ENCODE results near the gene ATP11A. TPM values are rescaled to one million over a fixed set of nuclear protein-coding genes. Genes with fewer than 3 reads are reported as not detected.
"Not testable (repeated sequence)": the region's sequence is repeated elsewhere in the genome, so short reads cannot be mapped to it uniquely, and the experiment has no call there.

The ATP11A gene
- total RNA-seq, 2 donors from 2014 or later: 33.8 to 41.0 TPM

DNA sequence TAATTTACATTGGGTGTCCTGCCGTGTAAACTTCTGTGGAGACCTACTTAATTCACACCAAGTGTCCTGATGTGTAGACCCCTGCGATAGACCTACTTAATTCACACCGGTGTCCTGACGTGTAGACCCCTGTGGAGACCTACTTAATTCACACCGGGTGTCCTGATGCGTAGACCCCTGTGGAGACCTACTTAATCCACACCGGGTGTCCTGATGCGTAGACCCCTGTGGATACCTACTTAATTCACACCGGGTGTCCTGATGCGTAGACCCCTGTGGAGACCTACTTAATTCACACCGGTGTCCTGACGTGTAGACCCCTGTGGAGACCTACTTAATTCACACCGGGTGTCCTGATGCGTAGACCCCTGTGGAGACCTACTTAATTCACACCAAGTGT lies 97.0 kb downstream of the ATP11A start:
- not testable (repeated sequence) for H3K4me3 Mint-ChIP-seq; ATAC-seq (replicated peaks in 1 of 2); DNase-seq; H3K36me3 Mint-ChIP-seq (ENCODE audit: insufficient read depth in 2 of 2); H3K27ac Mint-ChIP-seq; H3K27me3 Mint-ChIP-seq (ENCODE audit: low read depth); H3K9me3 Mint-ChIP-seq
- H3K4me1 Mint-ChIP-seq (ENCODE audit: low read depth): peaks cover 12% of the 10 kb centered on the region

DNA sequence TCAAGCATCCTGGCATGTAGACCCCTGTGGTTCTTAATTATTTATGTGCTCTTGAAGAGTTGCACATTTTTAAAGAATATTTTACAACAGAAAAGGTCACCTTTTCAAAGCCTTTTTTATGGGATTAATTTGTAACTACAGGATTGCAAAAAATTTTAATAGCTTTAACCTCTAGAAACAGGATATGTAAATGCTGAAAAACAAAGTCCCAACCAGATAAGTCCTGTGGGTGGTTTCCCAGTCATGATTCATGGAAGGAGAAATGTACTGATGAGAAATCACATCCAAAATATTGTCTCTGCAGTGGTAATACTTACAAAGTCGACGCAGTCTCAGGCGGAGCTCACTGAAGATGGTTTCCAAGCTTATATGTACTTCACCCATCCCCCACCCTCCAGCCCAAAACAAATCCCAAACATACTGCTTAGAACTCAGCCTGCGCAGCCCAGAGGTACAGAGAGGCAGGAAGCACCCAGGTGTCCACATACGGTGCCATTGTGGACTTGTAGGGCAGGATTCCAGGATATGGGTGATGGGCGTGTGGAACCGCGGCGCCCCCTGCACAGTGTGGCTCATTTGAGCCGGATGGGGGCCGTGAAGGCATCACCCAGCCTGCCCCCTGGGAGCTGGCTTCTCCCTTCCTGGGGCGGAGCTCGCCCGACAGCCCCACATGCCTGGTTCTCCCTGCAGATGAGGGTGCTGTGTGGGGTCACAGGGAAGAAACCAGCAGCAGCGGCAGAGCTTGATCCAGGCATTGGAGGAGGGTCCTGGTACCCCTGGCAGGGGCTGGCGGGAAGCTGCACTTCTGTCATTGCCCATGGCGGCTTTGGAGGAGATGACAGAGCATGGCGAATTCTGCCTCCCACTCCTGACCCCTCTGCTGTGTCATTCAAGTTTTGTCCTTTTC lies 101.2 kb downstream of the ATP11A start:
- no peak overlapping the region for H3K4me3 Mint-ChIP-seq
- peaks cover under 1 to 7% of the 10 kb centered on the region in 2 donors for H3K36me3 Mint-ChIP-seq (ENCODE audit: insufficient read depth in 2 of 2)
- H3K27ac Mint-ChIP-seq: no peak overlapping the region
- peaks cover 16% of the 10 kb centered on the region for H3K4me1 Mint-ChIP-seq (ENCODE audit: low read depth)
- DNase-seq (no peak), ATAC-seq (replicated peaks in 1 of 2) (no peak)
- H3K9me3 Mint-ChIP-seq: no peaks in the 10 kb centered on the region
- no peaks in the 10 kb centered on the region for H3K27me3 Mint-ChIP-seq (ENCODE audit: low read depth)

DNA sequence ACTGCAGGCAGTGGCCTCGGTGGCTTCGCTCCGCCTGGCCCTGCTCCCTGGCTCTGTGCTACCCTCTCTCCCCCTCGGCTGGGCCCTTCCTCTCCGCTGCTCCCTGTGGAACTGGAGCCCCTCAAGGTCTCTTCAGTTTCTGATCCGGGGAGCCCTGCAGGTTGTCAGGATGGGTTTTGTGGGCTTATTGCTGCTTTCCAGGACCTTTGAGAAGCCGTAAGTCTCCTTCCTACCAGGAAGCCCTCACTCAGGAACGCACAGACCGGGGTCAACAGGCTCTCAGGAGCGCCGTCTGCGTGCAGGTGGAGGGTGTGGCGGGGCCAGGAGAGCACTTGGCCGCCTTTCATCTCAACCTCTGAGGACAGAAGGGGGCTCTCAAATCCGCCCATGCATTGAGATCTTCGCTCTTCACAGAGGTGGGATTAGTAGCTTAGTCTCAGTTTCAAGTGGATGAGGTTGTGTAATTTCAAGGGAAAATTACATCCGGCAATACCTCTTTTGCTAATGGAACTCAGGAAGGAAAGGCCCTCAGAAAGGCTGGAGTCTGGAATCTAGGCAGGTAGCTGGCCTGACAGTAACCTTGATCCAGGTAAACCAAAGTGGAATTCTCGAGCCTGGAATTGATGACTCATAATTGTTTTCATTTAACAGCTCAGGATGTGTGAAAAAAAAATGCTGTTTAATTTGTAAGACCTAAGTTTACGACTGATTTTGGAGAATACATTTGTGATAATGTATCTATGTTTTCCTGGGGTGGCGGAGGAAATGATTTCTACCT lies 102.0 kb downstream of the ATP11A start:
- no peak for ATAC-seq (replicated peaks in 1 of 2)
- Mint-ChIP-seq H3K4me3 (no peak overlapping the region), H3K27me3 (ENCODE audit: low read depth) (no peaks in the 10 kb centered on the region), H3K9me3 (no peaks in the 10 kb centered on the region), H3K27ac (no peak overlapping the region), H3K4me1 (ENCODE audit: low read depth) (peaks cover 16% of the 10 kb centered on the region), H3K36me3 (ENCODE audit: insufficient read depth in 2 of 2) (peaks cover 6 to 7% of the 10 kb centered on the region in 2 donors)
- no peak for DNase-seq

DNA sequence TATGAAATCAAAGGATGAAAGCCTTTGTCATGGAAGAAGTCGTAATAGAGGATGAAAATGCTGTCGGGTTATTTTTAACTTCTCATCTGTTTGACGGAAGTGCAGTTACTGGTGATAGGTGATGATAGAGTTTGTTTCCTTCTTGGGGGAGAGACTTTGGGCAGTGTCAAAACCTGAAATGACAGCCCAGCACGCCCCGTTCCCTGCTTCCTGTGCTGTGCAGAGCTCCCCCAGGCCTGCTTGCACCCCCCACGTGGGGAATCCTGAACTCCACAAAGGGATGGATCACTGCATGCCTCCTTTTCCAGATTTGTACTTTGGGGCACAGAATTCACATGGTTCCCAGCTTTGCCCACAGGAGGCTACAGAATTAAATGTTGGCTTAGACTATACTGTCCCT lies 102.7 kb downstream of the ATP11A start:
- DNase-seq: no peak
- Mint-ChIP-seq H3K27ac (no peak overlapping the region), H3K36me3 (ENCODE audit: insufficient read depth in 2 of 2) (peaks cover 7 to 8% of the 10 kb centered on the region in 2 donors), H3K9me3 (no peaks in the 10 kb centered on the region), H3K4me3 (no peak overlapping the region), H3K4me1 (ENCODE audit: low read depth) (peaks cover 16% of the 10 kb centered on the region), H3K27me3 (ENCODE audit: low read depth) (no peaks in the 10 kb centered on the region)
- no peak for ATAC-seq (replicated peaks in 1 of 2)

DNA sequence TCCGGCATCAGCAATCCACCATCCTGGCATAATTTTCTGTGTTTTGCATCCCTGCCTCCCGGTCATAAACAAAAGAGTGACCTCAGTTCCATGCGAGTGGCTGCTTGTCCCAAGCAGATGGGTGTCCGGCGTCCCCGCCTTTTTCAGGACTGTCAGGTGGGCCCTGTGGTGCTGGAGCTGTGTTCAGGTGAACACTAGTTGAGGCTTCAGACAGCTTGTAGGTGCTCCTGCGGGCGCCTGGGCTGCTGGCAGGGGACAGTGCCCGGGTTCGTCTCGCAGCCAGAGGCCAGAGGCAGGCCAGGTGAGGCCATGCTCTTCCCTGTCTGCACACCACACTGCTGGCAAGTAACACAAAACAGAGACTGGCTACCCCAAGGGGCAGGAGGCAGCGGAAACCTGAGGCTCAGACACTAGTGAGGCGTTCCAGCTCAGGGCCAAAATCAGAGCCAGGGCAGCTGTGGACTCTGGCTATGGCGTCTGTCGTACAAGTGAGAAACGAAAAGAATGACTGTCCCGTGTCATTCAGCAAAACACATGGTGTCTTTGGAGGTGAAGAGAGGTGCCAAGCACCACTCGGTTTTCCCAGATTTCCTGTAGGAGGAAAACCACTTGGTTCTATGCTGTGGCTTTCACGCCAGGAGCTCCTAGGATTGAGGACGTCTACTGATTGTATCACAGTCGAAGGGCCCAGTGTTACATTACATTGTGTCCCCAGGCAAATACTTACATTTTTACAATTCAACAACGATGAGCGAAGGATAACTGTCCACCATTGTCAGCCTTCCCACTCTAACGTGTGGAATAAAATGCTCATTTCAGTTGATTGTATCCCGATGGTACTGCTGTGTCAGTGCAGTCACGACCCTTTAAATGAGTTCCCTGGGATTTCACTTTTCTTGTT lies 104.0 kb downstream of the ATP11A start:
- DNase-seq: no peak
- peaks cover 16% of the 10 kb centered on the region for H3K4me1 Mint-ChIP-seq (ENCODE audit: low read depth)
- no peak overlapping the region for H3K4me3 Mint-ChIP-seq
- no peak overlapping the region for H3K27ac Mint-ChIP-seq
- no peaks in the 10 kb centered on the region for H3K27me3 Mint-ChIP-seq (ENCODE audit: low read depth)
- ATAC-seq (replicated peaks in 1 of 2): no peak
- peaks cover 6 to 11% of the 10 kb centered on the region in 2 donors for H3K36me3 Mint-ChIP-seq (ENCODE audit: insufficient read depth in 2 of 2)
- peaks cover under 1 to 1% of the 10 kb centered on the region in 2 donors for H3K9me3 Mint-ChIP-seq

DNA sequence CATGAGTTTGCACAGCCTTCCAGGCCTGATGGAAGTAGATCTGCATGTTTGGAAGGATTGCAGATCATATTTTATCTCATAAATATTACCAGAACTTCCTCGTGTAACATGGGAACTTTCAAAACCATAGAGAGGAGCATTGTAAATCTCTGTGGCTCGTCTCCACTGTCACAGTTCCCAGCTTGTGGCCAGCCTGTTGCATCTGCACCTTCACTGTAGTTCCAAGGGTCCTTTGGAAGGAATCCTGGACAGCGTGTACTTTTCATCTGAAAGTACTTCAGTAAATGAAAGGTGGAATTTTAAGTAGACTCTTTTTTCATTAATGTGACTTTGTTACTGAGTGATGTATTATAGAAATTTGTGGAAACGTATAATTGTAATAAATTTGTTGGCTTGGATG lies 105.4 kb downstream of the ATP11A start:
- Mint-ChIP-seq H3K27ac (no peak overlapping the region), H3K27me3 (ENCODE audit: low read depth) (no peaks in the 10 kb centered on the region), H3K36me3 (ENCODE audit: insufficient read depth in 2 of 2) (peaks cover 5 to 11% of the 10 kb centered on the region in 2 donors), H3K4me3 (no peak overlapping the region), H3K4me1 (ENCODE audit: low read depth) (peaks cover 16% of the 10 kb centered on the region), H3K9me3 (peaks cover 1 to 5% of the 10 kb centered on the region in 2 donors)
- DNase-seq: no peak
- ATAC-seq (replicated peaks in 1 of 2): no peak

DNA sequence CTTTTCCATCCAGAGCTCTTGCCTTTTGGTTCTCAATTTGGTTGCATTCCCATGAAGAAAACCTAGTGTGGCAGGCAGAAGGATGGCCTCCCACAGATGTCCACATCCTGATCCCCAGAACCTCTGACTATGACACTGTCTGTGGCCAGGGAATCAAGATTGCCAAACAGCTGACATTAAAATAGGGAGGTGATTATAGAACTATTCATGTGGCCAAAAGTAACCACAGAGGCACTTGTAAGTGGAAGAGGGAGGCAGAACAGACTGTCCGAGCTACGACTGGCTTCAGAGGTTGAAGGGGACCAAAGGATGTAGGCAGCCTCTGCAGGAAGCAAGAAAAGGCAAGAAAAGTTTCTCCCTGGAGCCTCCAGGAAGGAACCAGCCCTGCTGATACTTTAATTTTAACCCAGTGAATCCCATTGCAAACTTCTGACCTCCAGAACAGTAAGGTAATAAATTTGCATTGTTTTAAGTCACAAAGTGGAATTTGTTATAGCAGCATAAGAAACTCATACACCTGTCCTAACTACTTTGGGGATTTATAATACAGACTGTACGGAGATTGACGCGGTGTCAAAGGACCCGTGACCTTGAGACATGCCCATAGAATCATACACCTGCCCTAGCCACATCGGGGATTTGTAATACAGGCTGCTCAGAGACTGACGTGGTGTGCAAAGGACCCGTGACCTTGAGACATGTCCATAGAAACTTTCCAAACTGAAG lies 106.5 kb downstream of the ATP11A start:
- Mint-ChIP-seq H3K4me3 (no peak overlapping the region), H3K9me3 (peaks cover 1 to 5% of the 10 kb centered on the region in 2 donors), H3K36me3 (ENCODE audit: insufficient read depth in 2 of 2) (peaks cover 5 to 11% of the 10 kb centered on the region in 2 donors), H3K27me3 (ENCODE audit: low read depth) (no peaks in the 10 kb centered on the region), H3K4me1 (ENCODE audit: low read depth) (peaks cover 9% of the 10 kb centered on the region), H3K27ac (no peak overlapping the region)
- no peak for ATAC-seq (replicated peaks in 1 of 2)
- DNase-seq: no peak

DNA sequence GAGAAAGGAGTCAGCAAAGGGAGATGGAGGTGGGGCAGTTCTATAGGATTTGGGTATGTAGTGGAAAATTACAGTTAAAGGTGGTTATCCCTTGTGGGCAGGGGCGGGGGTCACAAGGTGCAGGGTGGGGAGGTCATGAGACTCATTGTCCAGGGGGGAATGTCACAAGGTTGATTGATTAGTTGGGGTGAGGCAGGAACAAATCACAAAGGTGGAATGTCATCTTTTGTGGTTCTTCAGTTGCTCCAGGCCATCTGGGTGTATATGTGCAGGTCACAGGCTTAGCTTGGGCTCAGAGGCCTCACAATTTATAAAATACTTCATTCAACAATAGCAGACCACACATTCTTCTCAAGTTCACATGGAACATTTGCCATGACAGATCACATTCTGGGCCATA lies 109.6 kb downstream of the ATP11A start:
- Mint-ChIP-seq H3K9me3 (peaks cover 1 to 5% of the 10 kb centered on the region in 2 donors), H3K36me3 (ENCODE audit: insufficient read depth in 2 of 2) (peaks cover 5 to 11% of the 10 kb centered on the region in 2 donors), H3K4me1 (ENCODE audit: low read depth) (peaks cover 13% of the 10 kb centered on the region), H3K27ac (no peak overlapping the region), H3K4me3 (no peak overlapping the region), H3K27me3 (ENCODE audit: low read depth) (no peaks in the 10 kb centered on the region)
- no peak for DNase-seq
- no peak for ATAC-seq (replicated peaks in 1 of 2)

DNA sequence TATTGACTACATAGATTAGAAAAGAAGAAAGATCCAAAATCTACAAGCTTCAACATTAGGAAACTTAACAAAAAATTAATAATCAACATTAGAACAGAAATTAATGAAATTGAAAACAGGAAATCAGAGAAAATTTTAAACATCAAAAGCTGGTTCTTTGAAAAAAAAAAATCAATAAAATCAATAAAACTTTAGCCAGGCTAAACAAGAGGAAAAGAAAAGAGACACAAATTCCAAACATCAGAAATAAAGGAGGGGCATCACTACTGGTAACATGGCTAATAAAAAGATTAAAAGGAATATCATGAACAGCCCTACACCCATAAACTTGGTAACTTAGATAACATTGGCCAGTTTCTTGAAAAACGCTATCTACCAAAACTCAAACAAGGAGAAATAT lies 110.2 kb downstream of the ATP11A start:
- H3K9me3 Mint-ChIP-seq: peaks cover 1 to 5% of the 10 kb centered on the region in 2 donors
- H3K27me3 Mint-ChIP-seq (ENCODE audit: low read depth): no peaks in the 10 kb centered on the region
- H3K4me1 Mint-ChIP-seq (ENCODE audit: low read depth): peaks cover 13% of the 10 kb centered on the region
- DNase-seq: no peak
- no peak overlapping the region for H3K4me3 Mint-ChIP-seq
- ATAC-seq (replicated peaks in 1 of 2): no peak
- peak overlapping the region; percentile 38 for H3K27ac Mint-ChIP-seq
- peaks cover 5 to 11% of the 10 kb centered on the region in 2 donors for H3K36me3 Mint-ChIP-seq (ENCODE audit: insufficient read depth in 2 of 2)

DNA sequence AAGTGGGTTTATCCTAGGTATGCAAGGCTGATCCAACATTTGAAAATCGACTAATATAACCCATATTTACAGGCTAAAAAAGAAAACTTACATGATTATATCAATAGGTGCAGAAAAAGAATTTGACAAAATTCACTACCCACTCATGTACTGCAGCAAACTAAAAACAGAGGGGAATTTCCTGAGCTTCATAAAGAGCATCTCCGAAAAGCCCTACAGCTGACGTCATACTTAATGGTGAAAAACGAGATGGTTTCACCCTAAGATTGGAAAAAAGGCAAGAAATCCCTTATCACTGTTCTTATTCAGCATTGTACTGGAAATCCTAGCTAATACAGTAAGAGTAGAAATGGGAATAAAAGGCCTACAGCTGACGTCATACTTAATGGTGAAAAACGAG lies 111.0 kb downstream of the ATP11A start:
- not testable (repeated sequence) for H3K9me3 Mint-ChIP-seq; H3K4me3 Mint-ChIP-seq; H3K27me3 Mint-ChIP-seq (ENCODE audit: low read depth); H3K27ac Mint-ChIP-seq; DNase-seq; ATAC-seq (replicated peaks in 1 of 2)
- peaks cover 5 to 11% of the 10 kb centered on the region in 2 donors for H3K36me3 Mint-ChIP-seq (ENCODE audit: insufficient read depth in 2 of 2)
- peaks cover 13% of the 10 kb centered on the region for H3K4me1 Mint-ChIP-seq (ENCODE audit: low read depth)

DNA sequence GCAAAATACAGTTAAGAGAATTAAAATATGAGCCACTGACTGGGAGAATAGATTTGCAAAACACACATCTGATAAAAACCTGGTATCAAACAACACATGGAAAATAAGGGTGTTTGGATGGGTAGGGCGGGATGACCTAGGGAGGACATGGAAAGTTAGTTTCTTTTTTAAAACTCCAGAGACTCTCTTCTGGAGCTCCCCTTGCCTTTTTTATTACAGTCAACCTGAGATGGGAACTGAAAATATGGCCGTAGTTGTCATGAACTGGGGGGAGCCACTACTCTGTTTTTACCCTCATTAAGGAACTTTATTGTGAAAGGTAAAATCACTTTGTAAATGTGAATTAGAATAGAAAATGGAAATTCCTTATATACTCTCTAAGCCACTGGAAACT lies 113.0 kb downstream of the ATP11A start:
- no peak overlapping the region for H3K27ac Mint-ChIP-seq

DNA sequence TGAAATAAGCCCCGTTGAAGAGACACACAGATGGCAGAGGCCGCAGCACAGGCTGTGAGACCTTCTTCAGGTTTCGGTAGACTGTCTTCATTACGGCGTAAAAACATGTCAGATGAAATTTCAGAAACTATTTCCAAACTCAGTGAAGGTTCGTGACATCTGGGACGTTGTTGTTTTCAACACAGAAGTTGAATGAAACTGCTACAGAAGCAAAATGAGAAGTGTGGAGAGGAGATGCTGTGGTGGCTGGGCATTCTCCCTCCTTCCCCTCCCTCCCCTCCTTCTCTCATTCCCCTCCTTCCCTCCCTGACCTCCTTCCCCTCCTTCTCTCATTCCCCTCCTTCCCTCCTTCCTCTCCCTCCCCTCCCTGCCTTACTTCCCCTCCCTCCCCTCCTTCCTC lies 113.6 kb downstream of the ATP11A start:
- no peak for DNase-seq
- H3K27me3 Mint-ChIP-seq (ENCODE audit: low read depth): no peaks in the 10 kb centered on the region
- no peak for ATAC-seq (replicated peaks in 1 of 2)
- H3K9me3 Mint-ChIP-seq: peaks cover 0 to 5% of the 10 kb centered on the region in 2 donors
- H3K4me1 Mint-ChIP-seq (ENCODE audit: low read depth): peaks cover 13% of the 10 kb centered on the region
- H3K27ac Mint-ChIP-seq: no peak overlapping the region
- H3K4me3 Mint-ChIP-seq: no peak overlapping the region
- peaks cover 3 to 4% of the 10 kb centered on the region in 2 donors for H3K36me3 Mint-ChIP-seq (ENCODE audit: insufficient read depth in 2 of 2)

More for the DNA sequence above, 113.0 kb downstream of the ATP11A start:
- H3K9me3 Mint-ChIP-seq: peaks cover 1 to 5% of the 10 kb centered on the region in 2 donors
- peaks cover 3 to 6% of the 10 kb centered on the region in 2 donors for H3K36me3 Mint-ChIP-seq (ENCODE audit: insufficient read depth in 2 of 2)
- DNase-seq (no peak), ATAC-seq (replicated peaks in 1 of 2) (no peak)
- no peak overlapping the region for H3K4me3 Mint-ChIP-seq
- H3K4me1 Mint-ChIP-seq (ENCODE audit: low read depth): peaks cover 13% of the 10 kb centered on the region
- no peaks in the 10 kb centered on the region for H3K27me3 Mint-ChIP-seq (ENCODE audit: low read depth)

Measured in activated T-cell treated with anti-CD3 and anti-CD28 coated beads, Interleukin-2, amount 50 U/mL, for 72 hours (primary cell).